Trophoblast cell (in vitro differentiated cells and primary cell): Measurements from ENCODE around the gene PIK3CB.

Source experiments
- DNase-seq, 2 donors: peaks; one replicate each; pipeline ENCODE4 v3.0.0-alpha.2; 2016
- H2AFZ ChIP-seq: 2 replicates; pipeline ENCODE4 v1.6.1; 2013; ENCODE audit warnings: low read length, moderate library complexity, mild to moderate bottlenecking; ENCODE audit not compliant: insufficient read depth, poor library complexity
- H2AK5ac ChIP-seq: 2 replicates; pipeline ENCODE4 v1.6.1; 2013; ENCODE audit warnings: mild to moderate bottlenecking, low read length
- H2BK120ac ChIP-seq: 2 replicates; pipeline ENCODE4 v1.6.1; 2013; ENCODE audit warnings: low read length, mild to moderate bottlenecking, moderate library complexity; ENCODE audit not compliant: insufficient read depth, poor library complexity
- H2BK12ac ChIP-seq: 2 replicates; pipeline ENCODE4 v1.6.1; 2013; ENCODE audit warnings: mild to moderate bottlenecking, low read length, moderate library complexity
- H2BK5ac ChIP-seq: 2 replicates; pipeline ENCODE4 v1.6.1; 2013; ENCODE audit warnings: low read length, low read depth, moderate library complexity, mild to moderate bottlenecking; ENCODE audit not compliant: poor library complexity
- H3K14ac ChIP-seq: 2 replicates; pipeline ENCODE4 v1.6.1; 2013; ENCODE audit warnings: mild to moderate bottlenecking, low read length
- H3K18ac ChIP-seq: 2 replicates; pipeline ENCODE4 v1.6.1; 2013; ENCODE audit warnings: mild to moderate bottlenecking, low read length
- H3K23ac ChIP-seq: 2 replicates; pipeline ENCODE4 v1.6.1; 2013; ENCODE audit warnings: low read length
- H3K27ac ChIP-seq: 2 replicates; pipeline ENCODE4 v1.5.1; 2013; ENCODE audit warnings: low read depth, mild to moderate bottlenecking, inconsistent platforms, low read length, moderate library complexity
- H3K27me3 ChIP-seq: 2 replicates; pipeline ENCODE4 v1.6.1; 2013; ENCODE audit warnings: inconsistent platforms, mild to moderate bottlenecking, low read length, moderate library complexity; ENCODE audit not compliant: insufficient read depth
- H3K36me3 ChIP-seq, 2 experiments: 1 replicate in 1 of 2; 2 replicates in 1 of 2; pipeline ENCODE4 v1.6.1; 2013; ENCODE audit warnings: low read length in 2 of 2, mild to moderate bottlenecking in 2 of 2, moderate library complexity in 1 of 2; ENCODE audit not compliant: insufficient read depth in 2 of 2, control insufficient read depth in 1 of 2
- H3K4ac ChIP-seq: 2 replicates; pipeline ENCODE4 v1.6.1; 2013; ENCODE audit warnings: low read depth, mild to moderate bottlenecking, low read length, moderate library complexity
- H3K4me1 ChIP-seq, 2 experiments: 1 replicate in 1 of 2; 2 replicates in 1 of 2; pipeline ENCODE4 v1.6.1; 2013; ENCODE audit warnings: low read length in 2 of 2, mild to moderate bottlenecking in 2 of 2, moderate library complexity in 1 of 2; ENCODE audit not compliant: insufficient read depth in 2 of 2, control insufficient read depth in 1 of 2
- H3K4me2 ChIP-seq: 2 replicates; pipeline ENCODE4 v1.6.1; 2013; ENCODE audit warnings: inconsistent platforms, mild to moderate bottlenecking, low read length, moderate library complexity
- H3K4me3 ChIP-seq: 2 replicates; pipeline ENCODE4 v1.5.1; 2013; ENCODE audit warnings: mild to moderate bottlenecking, low read depth, low read length, inconsistent platforms
- H3K79me1 ChIP-seq: one replicate; pipeline ENCODE4 v1.6.1; 2013; ENCODE audit warnings: low read length
- H3K79me2 ChIP-seq: 2 replicates; pipeline ENCODE4 v1.6.1; 2013; ENCODE audit warnings: low read length, mild to moderate bottlenecking; ENCODE audit not compliant: control insufficient read depth, insufficient read depth, poor library complexity
- H3K9ac ChIP-seq: 2 replicates; pipeline ENCODE4 v1.6.1; 2013; ENCODE audit warnings: mild to moderate bottlenecking, low read length
- H3K9me3 ChIP-seq: 2 replicates; pipeline ENCODE4 v1.6.1; 2013; ENCODE audit warnings: low read depth, mild to moderate bottlenecking, control low read depth, inconsistent platforms, low read length; ENCODE audit not compliant: insufficient read depth
- H4K12ac ChIP-seq: 2 replicates; pipeline ENCODE4 v1.6.1; 2013; ENCODE audit warnings: low read depth, mild to moderate bottlenecking, low read length, moderate library complexity
- H4K8ac ChIP-seq: 2 replicates; pipeline ENCODE4 v1.6.1; 2013; ENCODE audit warnings: low read depth, mild to moderate bottlenecking, low read length, moderate library complexity
- H4K91ac ChIP-seq: one replicate; pipeline ENCODE4 v1.6.1; 2013; ENCODE audit warnings: low read depth, mild to moderate bottlenecking, low read length, moderate library complexity
- WGBS: extraction: QIAGEN DNeasy Blood & Tissue Kit; methylation state at CpG from one replicate; pipeline ENCODE4 v1.1.7; 2013; ENCODE audit warnings: missing lambda C conversion rate; ENCODE audit not compliant: insufficient read length, insufficient coverage; ENCODE audit errors: extremely low coverage; 5-methylcytosine and 5-hydroxymethylcytosine counted together

Gene PIK3CB

GRCh38 chr3:138778643-138779042, 56.1 kb downstream of the PIK3CB start:
- peaks cover 3 to 6% of the 10 kb centered on the region in 2 experiments for H3K4me1 ChIP-seq
- WGBS, result no CpG with 5 or more reads among the region's 2 CpGs
- no peak overlapping the region for H3K27ac ChIP-seq
- no peak for DNase-seq
- no peaks in the 10 kb centered on the region for H3K79me2 ChIP-seq
- no peaks in the 10 kb centered on the region for H3K9me3 ChIP-seq
- no peaks in the 10 kb centered on the region for H3K27me3 ChIP-seq
- H3K23ac ChIP-seq, result no peak overlapping the region
- no peak overlapping the region for H2AFZ ChIP-seq
- no peak overlapping the region for H2BK5ac ChIP-seq
- no peak overlapping the region for H2AK5ac ChIP-seq
- no peak overlapping the region for H4K12ac ChIP-seq
- H3K36me3 ChIP-seq, result no peaks in the 10 kb centered on the region
- no peak overlapping the region for H3K14ac ChIP-seq
- no peak overlapping the region for H3K9ac ChIP-seq
- H3K79me1 ChIP-seq, result peaks cover 3% of the 10 kb centered on the region
- no peak overlapping the region for H3K18ac ChIP-seq
- H4K91ac ChIP-seq, result no peak overlapping the region
- no peak overlapping the region for H4K8ac ChIP-seq
- no peak overlapping the region for H3K4ac ChIP-seq
- no peak overlapping the region for H2BK120ac ChIP-seq
- H3K4me2 ChIP-seq, result no peak overlapping the region
- H3K4me3 ChIP-seq, result no peak overlapping the region
- H2BK12ac ChIP-seq, result no peak overlapping the region

DNA sequence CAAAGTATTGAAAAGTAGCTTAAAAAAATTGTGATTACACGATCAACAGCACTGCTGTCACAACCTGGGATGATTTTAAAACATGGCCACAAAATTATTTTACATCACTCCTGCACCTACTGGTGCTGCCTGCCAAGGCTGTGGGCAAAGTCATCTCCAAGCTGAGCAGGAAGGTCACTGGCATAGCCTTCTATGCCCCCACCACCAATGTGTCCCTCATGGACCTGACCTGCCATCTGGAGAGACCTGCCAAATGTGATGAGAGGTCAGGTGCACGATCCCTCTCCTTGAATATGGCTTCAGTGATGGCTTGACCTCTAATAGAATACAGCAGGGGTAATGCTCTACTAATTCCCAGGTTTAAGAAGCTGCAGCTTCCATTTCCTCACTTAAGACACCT, 57.8 kb downstream of the PIK3CB start:
- H3K18ac ChIP-seq, result no peak overlapping the region
- no peak overlapping the region for H3K27ac ChIP-seq
- no peak overlapping the region for H3K23ac ChIP-seq
- H2AFZ ChIP-seq, result no peak overlapping the region
- H2BK5ac ChIP-seq, result no peak overlapping the region
- no peaks in the 10 kb centered on the region for H3K9me3 ChIP-seq
- no peaks in the 10 kb centered on the region for H3K36me3 ChIP-seq
- no peak overlapping the region for H3K9ac ChIP-seq
- no peak overlapping the region for H4K12ac ChIP-seq
- H3K79me2 ChIP-seq, result no peaks in the 10 kb centered on the region
- no peak overlapping the region for H4K8ac ChIP-seq
- peaks cover 3% of the 10 kb centered on the region for H3K79me1 ChIP-seq
- no peak overlapping the region for H2AK5ac ChIP-seq
- no peak overlapping the region for H3K14ac ChIP-seq
- DNase-seq, result no peak
- no peak overlapping the region for H2BK12ac ChIP-seq
- whole genome bisulfite sequencing, result no CpG with 5 or more reads among the region's 2 CpGs
- no peak overlapping the region for H3K4ac ChIP-seq
- peaks cover 3% of the 10 kb centered on the region in 2 experiments for H3K4me1 ChIP-seq
- no peak overlapping the region for H2BK120ac ChIP-seq
- no peak overlapping the region for H3K4me3 ChIP-seq
- no peak overlapping the region for H4K91ac ChIP-seq
- H3K4me2 ChIP-seq, result no peak overlapping the region
- H3K27me3 ChIP-seq, result no peaks in the 10 kb centered on the region

DNA sequence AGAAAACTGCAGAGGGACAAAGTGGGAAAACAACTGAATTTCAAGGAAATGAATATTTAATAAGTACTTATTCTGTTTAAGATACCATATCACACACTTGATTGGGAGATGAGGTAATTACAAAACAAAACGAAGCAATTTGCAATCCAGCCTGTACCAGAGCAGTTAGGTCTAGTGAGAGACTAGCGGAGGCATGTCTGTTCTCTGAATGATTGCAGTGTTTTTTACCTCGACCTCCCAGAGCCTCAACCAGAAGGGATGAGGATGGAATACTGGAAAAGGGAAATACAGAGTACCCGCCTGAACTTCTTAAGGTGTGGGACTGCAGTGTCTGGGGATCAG, 59.5 kb downstream of the PIK3CB start:
- no peak overlapping the region for H3K23ac ChIP-seq
- no peak overlapping the region for H2AFZ ChIP-seq

DNA sequence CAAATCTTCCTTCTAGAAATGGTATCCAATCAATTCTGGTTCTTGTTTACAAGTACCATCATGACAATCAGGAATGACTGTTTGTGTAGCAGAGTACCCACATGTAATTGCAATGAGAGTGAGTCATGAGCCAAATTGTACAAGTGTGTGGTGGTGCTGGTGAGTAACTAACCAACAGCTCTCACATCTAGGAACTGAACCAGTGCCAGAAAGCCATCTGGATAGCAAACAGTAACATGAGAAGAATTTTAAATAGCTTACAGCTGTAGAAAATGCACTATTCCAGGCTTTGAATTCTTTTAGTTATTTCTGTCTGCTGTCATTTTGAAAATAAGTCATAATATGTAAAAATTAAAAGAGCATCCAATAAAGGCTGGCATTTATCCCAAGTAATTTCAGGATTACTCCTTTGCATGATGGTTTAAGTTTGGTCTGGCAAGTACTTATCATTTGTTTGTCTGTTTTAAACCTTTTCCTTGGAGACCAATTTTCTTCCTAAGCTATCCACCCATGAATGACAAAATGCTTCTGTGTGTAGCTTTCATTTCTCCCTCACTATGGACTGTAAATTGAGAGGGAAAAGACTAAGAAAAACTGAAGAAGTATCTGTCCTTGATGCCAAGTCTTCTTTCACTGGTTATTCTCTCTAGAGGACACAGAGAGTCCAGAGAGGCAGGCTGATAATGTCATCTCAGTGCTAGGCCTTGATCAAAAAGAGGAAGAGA, 60.0 kb downstream of the PIK3CB start:
- Histone ChIP-seq H3K4ac (no peak overlapping the region), H3K4me1 (peaks cover 3% of the 10 kb centered on the region in 2 experiments), H3K79me1 (peaks cover 3% of the 10 kb centered on the region), H2BK5ac (no peak overlapping the region), H2AK5ac (no peak overlapping the region), H2AFZ (no peak overlapping the region), H3K4me2 (no peak overlapping the region), H3K9ac (no peak overlapping the region), H2BK120ac (no peak overlapping the region), H4K12ac (no peak overlapping the region), H4K91ac (no peak overlapping the region), H2BK12ac (no peak overlapping the region), H3K27ac (no peak overlapping the region), H3K27me3 (no peaks in the 10 kb centered on the region), H4K8ac (no peak overlapping the region), H3K4me3 (no peak overlapping the region), H3K14ac (no peak overlapping the region), H3K18ac (no peak overlapping the region), H3K23ac (no peak overlapping the region), H3K9me3 (no peaks in the 10 kb centered on the region), H3K79me2 (no peaks in the 10 kb centered on the region), H3K36me3 (no peaks in the 10 kb centered on the region)
- DNase-seq, result peak; percentile 89 to 97

More for the DNA sequence above, 59.5 kb downstream of the PIK3CB start:
- H2BK120ac ChIP-seq, result no peak overlapping the region
- no peak overlapping the region for H3K18ac ChIP-seq
- H4K91ac ChIP-seq, result peak overlapping the region; percentile 69
- no peak overlapping the region for H3K4me2 ChIP-seq
- no peak overlapping the region for H4K12ac ChIP-seq
- no peak overlapping the region for H2AK5ac ChIP-seq
- H3K79me2 ChIP-seq, result no peaks in the 10 kb centered on the region
- peaks cover 3% of the 10 kb centered on the region for H3K79me1 ChIP-seq
- no peak overlapping the region for H4K8ac ChIP-seq
- H3K4me1 ChIP-seq, result peaks cover 3% of the 10 kb centered on the region in 2 experiments
- no peaks in the 10 kb centered on the region for H3K9me3 ChIP-seq
- no peaks in the 10 kb centered on the region for H3K36me3 ChIP-seq
- H3K27me3 ChIP-seq, result no peaks in the 10 kb centered on the region
- no peak overlapping the region for H3K4ac ChIP-seq
- H3K9ac ChIP-seq, result no peak overlapping the region
- H3K27ac ChIP-seq, result no peak overlapping the region
- DNase-seq, result no peak
- H3K14ac ChIP-seq, result no peak overlapping the region
- H3K4me3 ChIP-seq, result no peak overlapping the region
- no CpG with 5 or more reads among the region's 4 CpGs for WGBS
- no peak overlapping the region for H2BK5ac ChIP-seq
- peak overlapping the region; percentile 70 for H2BK12ac ChIP-seq
